NT2/D1 (cell line): ENCODE data around the gene SNAPC2.

Experiments
- DNase-seq: peaks from one replicate; pipeline ENCODE4 v3.0.0-alpha.2; 2011; ENCODE audit warnings: low read depth, low spot score
- H3K27me3 ChIP-seq: 2 replicates; pipeline ENCODE4 v1.6.0; 2011; ENCODE audit warnings: mild to moderate bottlenecking; ENCODE audit not compliant: insufficient read length, insufficient read depth
- H3K36me3 ChIP-seq: 2 replicates; pipeline ENCODE4 v1.6.1; 2011; ENCODE audit warnings: mild to moderate bottlenecking, low read length, mixed read lengths; ENCODE audit not compliant: insufficient read depth, insufficient read length
- H3K4me1 ChIP-seq: 2 replicates; pipeline ENCODE4 v1.5.1; 2011; ENCODE audit not compliant: insufficient read depth, insufficient read length
- H3K4me3 ChIP-seq: 2 replicates; pipeline ENCODE4 v1.5.1; 2011; ENCODE audit warnings: low read depth; ENCODE audit not compliant: insufficient read length
- H3K9ac ChIP-seq: 2 replicates; pipeline ENCODE4 v1.6.0; 2011; ENCODE audit warnings: low read depth; ENCODE audit not compliant: insufficient read length
- H3K9me3 ChIP-seq: 2 replicates; pipeline ENCODE4 v1.5.1; 2011; ENCODE audit warnings: mild to moderate bottlenecking, low read length; ENCODE audit not compliant: insufficient read depth
- SUZ12 ChIP-seq: IDR thresholded peaks from 2 replicates; pipeline ENCODE4 v1.6.1; 2011; ENCODE audit not compliant: insufficient read length, insufficient read depth; ENCODE audit errors: extremely low read depth
- YY1 ChIP-seq: IDR thresholded peaks from 2 replicates; pipeline ENCODE4 v1.6.1; 2011; ENCODE audit not compliant: insufficient read length, insufficient read depth
- ZNF274 ChIP-seq: IDR thresholded peaks from 2 replicates; pipeline ENCODE4 v1.6.1; 2011; ENCODE audit warnings: mild to moderate bottlenecking, low read depth, low read length

The SNAPC2 gene

DNA sequence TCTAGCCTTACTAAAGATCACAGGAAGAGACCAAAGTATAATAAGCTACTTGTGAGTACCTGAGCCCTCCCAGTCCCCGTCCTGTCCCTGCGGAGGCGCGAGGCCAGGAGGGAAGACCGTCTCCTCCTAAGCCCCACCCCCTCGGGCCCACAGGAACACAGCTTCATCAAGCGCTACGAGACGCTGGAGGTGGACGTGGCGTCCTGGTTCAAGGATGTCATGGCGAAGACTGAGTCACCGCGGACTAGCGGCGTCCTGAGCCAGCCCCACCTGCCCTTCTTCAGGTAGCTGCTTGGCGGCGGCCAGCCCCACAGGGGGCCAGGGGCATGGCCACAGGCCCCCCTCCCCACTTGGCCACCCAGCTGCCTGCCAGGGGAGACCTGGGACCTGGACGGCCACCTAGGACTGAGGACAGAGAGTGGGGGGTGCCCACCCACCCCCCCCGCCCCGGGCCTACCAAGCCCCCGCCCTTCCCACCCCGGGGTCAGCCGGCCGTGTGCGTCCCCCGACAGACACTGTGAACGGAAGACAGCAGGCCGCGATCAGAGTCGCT lies 7.9 kb upstream of the SNAPC2 start:
- Histone ChIP-seq H3K36me3 (peaks cover 37% of the 10 kb centered on the region), H3K4me3 (no peak overlapping the region), H3K4me1 (peaks cover 12% of the 10 kb centered on the region), H3K9ac (no peak overlapping the region), H3K9me3 (no peaks in the 10 kb centered on the region), H3K27me3 (peaks cover 22% of the 10 kb centered on the region)
- TF ChIP-seq ZNF274 = no peak
- TF ChIP-seq SUZ12 = no peak
- TF ChIP-seq YY1 = no peak
- no peak for DNase-seq

DNA sequence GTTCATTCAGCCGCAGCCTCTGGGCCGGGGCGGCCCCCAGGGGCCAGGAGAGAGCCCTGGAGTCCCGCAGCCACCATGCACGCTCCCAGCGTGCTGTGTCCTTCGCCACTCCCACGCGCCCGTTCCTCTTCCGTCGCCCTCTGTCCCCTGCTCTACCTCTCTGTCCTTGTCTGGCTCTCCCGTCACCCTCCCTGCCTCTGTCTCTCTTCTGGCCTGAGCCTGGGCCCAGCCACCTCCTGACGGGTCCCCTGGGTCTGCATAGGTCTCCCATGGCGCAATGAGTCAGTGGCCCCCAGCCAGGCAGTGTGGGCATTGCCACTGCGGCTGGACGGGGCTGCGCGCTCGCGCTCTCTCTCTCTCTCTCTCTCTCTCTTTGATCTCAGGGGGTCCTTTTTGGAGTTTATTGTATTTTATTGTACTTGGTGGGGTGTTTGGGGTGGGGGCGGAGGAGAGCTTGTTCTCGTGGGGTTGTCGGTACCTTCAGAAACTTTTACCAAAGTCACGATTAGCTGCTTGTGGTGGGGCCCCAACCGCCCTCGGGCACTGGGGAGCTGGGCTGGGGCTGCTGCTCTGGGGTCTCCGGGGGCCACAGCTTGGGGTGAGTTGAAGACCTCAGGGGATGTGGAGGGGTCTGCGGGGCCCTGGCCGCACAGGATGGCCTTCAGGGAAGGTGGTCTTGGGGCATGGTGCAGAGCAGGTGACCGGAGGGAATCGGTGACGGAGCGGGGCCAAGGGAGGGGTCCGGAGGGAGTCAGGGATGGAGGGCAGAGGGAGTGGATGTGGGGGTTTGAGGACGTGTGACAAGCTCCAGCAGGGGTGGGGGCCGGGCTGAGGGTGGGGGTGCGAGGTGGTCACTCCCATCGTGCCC lies 7.2 kb upstream of the SNAPC2 start:
- Histone ChIP-seq H3K4me1 (peaks cover 9% of the 10 kb centered on the region), H3K9me3 (no peaks in the 10 kb centered on the region), H3K27me3 (peaks cover 29% of the 10 kb centered on the region), H3K36me3 (peaks cover 35% of the 10 kb centered on the region), H3K9ac (no peak overlapping the region), H3K4me3 (no peak overlapping the region)
- no peak for DNase-seq
- no peak for TF ChIP-seq YY1
- no peak for TF ChIP-seq SUZ12
- no peak for TF ChIP-seq ZNF274

DNA sequence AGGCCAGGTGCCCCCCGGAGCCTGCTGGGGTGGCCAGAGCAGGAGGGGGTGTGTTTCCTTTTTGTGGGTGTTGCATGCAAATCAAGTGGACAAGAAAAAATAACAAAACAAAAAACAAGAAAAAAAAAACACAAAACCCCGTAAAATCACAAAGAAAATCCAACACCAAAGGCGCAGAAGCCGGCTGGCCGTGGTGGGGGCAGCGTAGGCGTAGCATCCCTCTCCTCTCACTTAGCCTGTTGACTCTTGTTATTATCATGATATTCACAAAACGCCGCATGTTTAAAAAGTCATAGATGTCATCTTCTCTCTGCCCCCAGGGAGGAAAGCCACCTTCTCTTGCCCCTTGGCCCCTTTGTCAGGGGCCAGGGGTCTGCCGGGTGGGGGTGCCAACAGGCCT lies 6.5 kb upstream of the SNAPC2 start:
- Histone ChIP-seq H3K9me3 (peaks cover 2% of the 10 kb centered on the region; the same call in 1 of the 2 replicates), H3K4me1 (peaks cover 3% of the 10 kb centered on the region), H3K9ac (no peak overlapping the region), H3K4me3 (no peak overlapping the region), H3K27me3 (peaks cover 33% of the 10 kb centered on the region), H3K36me3 (peaks cover 35% of the 10 kb centered on the region)
- no peak for DNase-seq
- TF ChIP-seq YY1 = no peak
- TF ChIP-seq ZNF274 = no peak
- TF ChIP-seq SUZ12 = no peak

DNA sequence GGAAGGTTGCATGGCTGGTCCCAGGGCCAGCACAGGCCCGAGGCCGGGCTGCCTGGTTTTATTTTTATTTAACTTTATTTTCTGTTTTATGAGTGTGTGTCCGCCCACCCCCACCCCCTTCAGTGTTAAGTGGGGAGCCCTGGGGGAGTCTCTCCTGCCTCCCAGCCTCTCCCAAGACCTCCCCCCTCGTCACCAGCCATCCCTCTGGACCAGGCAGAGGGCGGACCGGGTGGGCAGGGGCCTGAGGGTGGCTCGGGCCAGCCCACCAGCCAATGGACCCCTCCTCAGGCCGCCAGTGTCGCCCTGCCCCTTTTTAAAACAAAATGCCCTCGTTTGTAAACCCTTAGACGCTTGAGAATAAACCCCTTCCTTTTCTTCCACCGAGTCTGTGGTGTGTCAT lies 6.0 kb upstream of the SNAPC2 start:
- TF ChIP-seq ZNF274 = no peak
- TF ChIP-seq SUZ12 = no peak
- no peak for TF ChIP-seq YY1
- peaks cover 7% of the 10 kb centered on the region for H3K4me1 ChIP-seq
- no peak for DNase-seq
- H3K27me3 ChIP-seq = peaks cover 36% of the 10 kb centered on the region
- H3K36me3 ChIP-seq = peaks cover 35% of the 10 kb centered on the region
- no peak overlapping the region for H3K9ac ChIP-seq
- H3K9me3 ChIP-seq = peaks cover 4% of the 10 kb centered on the region; the same call in 1 of the 2 replicates
- no peak overlapping the region for H3K4me3 ChIP-seq

DNA sequence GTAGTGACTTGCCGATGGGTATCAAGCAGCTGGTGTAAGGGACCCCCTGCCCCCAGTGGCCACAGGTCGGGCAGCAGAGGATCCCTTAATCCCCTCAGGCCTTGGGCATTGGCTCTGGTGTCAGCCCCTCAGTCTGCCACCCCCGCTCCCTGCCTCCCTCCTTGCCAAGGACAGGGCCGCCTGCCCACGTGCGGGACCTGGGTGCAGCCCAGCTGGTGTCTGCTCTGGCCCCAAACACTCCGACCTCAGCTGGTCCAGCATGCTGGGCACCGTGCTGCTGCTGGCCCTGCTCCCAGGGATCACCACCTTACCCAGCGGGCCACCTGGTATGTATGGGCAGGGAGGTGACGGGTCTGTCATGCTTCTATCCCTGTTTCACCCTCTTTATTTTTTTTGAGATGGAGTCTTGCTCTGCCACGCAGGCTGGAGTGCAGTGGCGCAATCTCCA lies 5.5 kb upstream of the SNAPC2 start, which contains the start of gene TGFBR3L:
TSS of gene TGFBR3L (plus strand) at position 233 of the 448 bp plus-strand sequence.
- Histone ChIP-seq H3K9me3 (peaks cover 4% of the 10 kb centered on the region; the same call in 1 of the 2 replicates), H3K36me3 (peaks cover 32% of the 10 kb centered on the region), H3K9ac (peak within 1 kb of the TSS; percentile 85), H3K27me3 (peaks cover 36% of the 10 kb centered on the region), H3K4me3 (peak within 1 kb of the TSS; percentile 45), H3K4me1 (peaks cover 7% of the 10 kb centered on the region)
- no peak for DNase-seq
- TF ChIP-seq SUZ12 = no peak
- no peak for TF ChIP-seq YY1
- TF ChIP-seq ZNF274 = no peak

DNA sequence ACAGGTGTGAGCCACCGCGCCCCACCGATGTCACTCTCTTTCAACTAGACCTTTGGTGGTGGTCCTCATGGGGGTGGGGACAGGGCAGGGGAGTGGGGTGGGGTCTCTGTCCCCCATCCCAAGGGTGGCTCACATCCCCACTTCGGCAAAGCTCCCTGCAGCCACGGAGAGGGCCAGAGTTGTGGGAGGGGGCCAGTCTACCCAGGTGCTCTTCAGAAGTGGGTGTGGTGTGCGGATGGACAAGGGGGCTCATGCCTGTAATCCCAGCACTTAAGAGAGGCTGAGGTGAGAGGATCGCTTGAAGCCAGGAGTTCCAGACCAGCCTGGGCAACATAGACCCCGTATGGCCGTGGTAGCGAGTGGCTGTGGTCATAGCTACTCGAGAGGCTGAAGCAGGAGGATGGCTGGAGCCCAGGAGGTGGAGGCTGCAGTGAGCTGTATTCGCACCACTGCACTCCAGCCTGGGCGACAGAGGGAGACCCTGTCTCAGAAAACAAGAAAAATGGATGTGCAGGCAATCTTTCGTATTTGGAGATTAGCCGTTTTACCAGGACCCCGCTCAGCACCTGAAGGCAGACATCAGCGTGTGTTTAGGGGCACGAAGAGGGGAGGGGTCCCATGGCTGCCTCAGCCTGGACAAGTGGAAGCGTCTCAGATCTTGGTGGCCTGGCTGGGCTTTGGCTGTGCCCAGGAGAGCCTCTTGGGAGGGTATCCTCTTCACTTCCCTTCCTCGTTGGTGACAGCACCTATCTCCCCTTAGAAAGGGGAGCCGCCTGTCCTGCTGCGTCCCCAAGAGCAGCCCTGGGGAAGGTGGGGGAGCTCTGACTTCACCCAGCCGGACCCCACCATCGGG lies 4.7 kb upstream of the SNAPC2 start:
- Histone ChIP-seq H3K4me3 (peak overlapping the region; percentile 45), H3K36me3 (peaks cover 24% of the 10 kb centered on the region)
- DNase-seq = no peak

More for the DNA sequence above, 4.7 kb upstream of the SNAPC2 start:
- no peak for TF ChIP-seq YY1
- no peak for TF ChIP-seq SUZ12
- TF ChIP-seq ZNF274 = no peak
- H3K9ac ChIP-seq = peak overlapping the region; percentile 85
- peaks cover 4% of the 10 kb centered on the region; the same call in 1 of the 2 replicates for H3K9me3 ChIP-seq
- H3K27me3 ChIP-seq = peaks cover 36% of the 10 kb centered on the region
- H3K4me1 ChIP-seq = peaks cover 7% of the 10 kb centered on the region
